NOMO-1 (cell line): ENCODE results near the gene CMTR1.
"Not testable (repeated sequence)": the region's sequence is repeated elsewhere in the genome, so short reads cannot be mapped to it uniquely, and the experiment has no call there.

Experiments used
- DNase-seq, 2 experiments: peaks; one replicate each; lab custom pipeline; 2025; ENCODE audit not compliant: unreplicated experiment in 2 of 2; lab: John Stamatoyannopoulos, UW

Gene CMTR1

GRCh38 chr6:37432916-37433656, at the start of gene CMTR1:
Gene CMTR1, plus strand, starts transcription at chr6:37433221. Its CDS starts 2,409 bp downstream, at chr6:37435630.
- peak; percentile 93 to 95 for DNase-seq

- DNase-seq = no peak
Observed at GRCh38 chr6:37388578-37388977, 44.4 kb upstream of the CMTR1 start.

GRCh38 chr6:37389857-37390256, 43.2 kb upstream of the CMTR1 start:
- DNase-seq = no peak

- no peak for DNase-seq
Observed at GRCh38 chr6:37391120-37391519, 41.9 kb upstream of the CMTR1 start.

GRCh38 chr6:37392821-37393220, 40.2 kb upstream of the CMTR1 start:
- no peak for DNase-seq

GRCh38 chr6:37393381-37393929, 39.6 kb upstream of the CMTR1 start:
- no peak for DNase-seq

- DNase-seq = no peak
Observed at GRCh38 chr6:37396571-37397180, 36.3 kb upstream of the CMTR1 start.

- DNase-seq = no peak
Observed at GRCh38 chr6:37399131-37399530, 33.9 kb upstream of the CMTR1 start.

- no peak for DNase-seq
Observed at GRCh38 chr6:37399795-37400490, 33.1 kb upstream of the CMTR1 start.

GRCh38 chr6:37401658-37402057, 31.4 kb upstream of the CMTR1 start:
- DNase-seq = not testable (repeated sequence)

GRCh38 chr6:37406726-37407341, 26.2 kb upstream of the CMTR1 start:
- DNase-seq = no peak

- no peak for DNase-seq
Observed at GRCh38 chr6:37407948-37408347, 25.1 kb upstream of the CMTR1 start.

GRCh38 chr6:37409501-37409900, 23.5 kb upstream of the CMTR1 start:
- DNase-seq = no peak

GRCh38 chr6:37417393-37417792, 15.6 kb upstream of the CMTR1 start:
- no peak for DNase-seq

- no peak for DNase-seq
Observed at GRCh38 chr6:37418722-37419121, 14.3 kb upstream of the CMTR1 start.

GRCh38 chr6:37426058-37426944, 6.7 kb upstream of the CMTR1 start:
- DNase-seq = no peak

GRCh38 chr6:37426945-37427510, 6.0 kb upstream of the CMTR1 start:
- no peak for DNase-seq

- DNase-seq = no peak
Observed at GRCh38 chr6:37429352-37429750, 3.7 kb upstream of the CMTR1 start.

- DNase-seq = no peak
Observed at GRCh38 chr6:37432590-37432915, 468 bp upstream of the CMTR1 start.
